Measurements from ENCODE around the gene ARFIP1. TPM values are rescaled to one million over a fixed set of nuclear protein-coding genes. Genes with fewer than 3 reads are reported as not detected.

The ARFIP1 gene
- polyA plus RNA-seq, 3 donors: 11.7 to 28.4 (median 27.2) TPM

GRCh38 chr4:152825336-152825735, 45.6 kb downstream of the ARFIP1 start:
- TF ChIP-seq, protein P1, sequence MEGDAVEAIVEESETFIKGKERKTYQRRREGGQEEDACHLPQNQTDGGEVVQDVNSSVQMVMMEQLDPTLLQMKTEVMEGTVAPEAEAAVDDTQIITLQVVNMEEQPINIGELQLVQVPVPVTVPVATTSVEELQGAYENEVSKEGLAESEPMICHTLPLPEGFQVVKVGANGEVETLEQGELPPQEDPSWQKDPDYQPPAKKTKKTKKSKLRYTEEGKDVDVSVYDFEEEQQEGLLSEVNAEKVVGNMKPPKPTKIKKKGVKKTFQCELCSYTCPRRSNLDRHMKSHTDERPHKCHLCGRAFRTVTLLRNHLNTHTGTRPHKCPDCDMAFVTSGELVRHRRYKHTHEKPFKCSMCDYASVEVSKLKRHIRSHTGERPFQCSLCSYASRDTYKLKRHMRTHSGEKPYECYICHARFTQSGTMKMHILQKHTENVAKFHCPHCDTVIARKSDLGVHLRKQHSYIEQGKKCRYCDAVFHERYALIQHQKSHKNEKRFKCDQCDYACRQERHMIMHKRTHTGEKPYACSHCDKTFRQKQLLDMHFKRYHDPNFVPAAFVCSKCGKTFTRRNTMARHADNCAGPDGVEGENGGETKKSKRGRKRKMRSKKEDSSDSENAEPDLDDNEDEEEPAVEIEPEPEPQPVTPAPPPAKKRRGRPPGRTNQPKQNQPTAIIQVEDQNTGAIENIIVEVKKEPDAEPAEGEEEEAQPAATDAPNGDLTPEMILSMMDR (IDR thresholded peaks at IDR 0.05): no peak
- Mint-ChIP-seq H3K9me3 (peaks cover 10 to 27% (median 18%) of the 10 kb centered on the region in 7 donors), H3K4me3 (no peak overlapping the region), H3K36me3 (peaks cover 14% of the 10 kb centered on the region in 2 donors), H3K4me1 (peaks cover 10% of the 10 kb centered on the region), H3K27ac (no peak overlapping the region), H3K27me3 (ENCODE audit: low read depth in 3 of 3) (peaks cover 0 to 2% (median 0%) of the 10 kb centered on the region in 3 donors)
- no peak for DNase-seq
- no peak overlapping the region for H3K4me3 ChIP-seq (replicated peaks in 1 of 3; ENCODE audit: low read depth in 2 of 3, low read length in 3 of 3)
- peaks cover 5% of the 10 kb centered on the region in 2 donors for H3K4me1 ChIP-seq (ENCODE audit: control insufficient read depth in 1 of 2, insufficient read depth in 2 of 2, low read length in 2 of 2)
- no peaks in the 10 kb centered on the region for H3K27me3 ChIP-seq (ENCODE audit: control insufficient read depth in 2 of 2, insufficient read depth in 2 of 2, low read length in 2 of 2)
- H3K9me3 ChIP-seq (replicated peaks in 1 of 2; ENCODE audit: control insufficient read depth in 1 of 2, insufficient read depth in 1 of 2, low read length in 2 of 2): peaks cover 0 to 5% of the 10 kb centered on the region in 2 donors
- H3K4me2 ChIP-seq (replicated peaks; ENCODE audit: extremely low read depth, low read length, poor library complexity, severe bottlenecking): no peak overlapping the region
- peaks cover 0 to under 1% of the 10 kb centered on the region in 2 donors for H3K36me3 ChIP-seq (replicated peaks in 1 of 2; ENCODE audit: control insufficient read depth in 1 of 2, insufficient read depth in 2 of 2, low read length in 2 of 2)
- H3K79me2 ChIP-seq (ENCODE audit: insufficient read depth, low read length): no peaks in the 10 kb centered on the region
- intact Hi-C loops (cut with micrococcal nuclease): no loop called here
- no peak overlapping the region for H2AFZ ChIP-seq (ENCODE audit: insufficient read depth, low read depth, low read length, poor library complexity, severe bottlenecking)
- no peaks in the 10 kb centered on the region for H4K20me1 ChIP-seq (ENCODE audit: insufficient read depth, low read length)
- H3K9ac ChIP-seq (ENCODE audit: insufficient read depth, low read length, poor library complexity, severe bottlenecking): no peak overlapping the region
- H3K27ac ChIP-seq (ENCODE audit: low read depth in 1 of 2, low read length in 2 of 2): no peak overlapping the region

DNA sequence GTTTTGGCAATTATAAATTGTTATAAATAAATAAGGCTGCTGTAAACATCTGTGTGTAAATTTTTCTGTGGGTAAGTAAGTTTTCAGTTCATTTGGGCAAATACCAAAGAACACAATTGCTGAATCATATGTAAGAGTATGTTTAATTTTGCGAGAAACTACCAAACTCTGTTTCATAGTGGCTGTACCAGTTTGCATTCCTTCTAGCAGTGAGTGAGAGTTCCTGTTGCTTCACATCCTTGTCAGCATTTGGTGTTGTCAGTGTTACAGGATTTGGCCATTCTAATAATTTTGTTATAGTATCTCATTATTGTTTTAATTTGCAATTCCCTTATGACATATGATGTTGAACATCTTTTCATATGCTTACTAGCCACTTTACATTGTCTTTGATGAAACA, 48.4 kb downstream of the ARFIP1 start:
- Mint-ChIP-seq H3K27me3 (ENCODE audit: low read depth in 3 of 3) (no peaks in the 10 kb centered on the region), H3K36me3 (peaks cover 32 to 33% of the 10 kb centered on the region in 2 donors)

More for the DNA sequence above, 48.4 kb downstream of the ARFIP1 start:
- no peaks in the 10 kb centered on the region for H4K20me1 ChIP-seq (ENCODE audit: insufficient read depth, low read length)
- H3K27me3 ChIP-seq (ENCODE audit: control insufficient read depth in 2 of 2, insufficient read depth in 2 of 2, low read length in 2 of 2): no peaks in the 10 kb centered on the region
- H2AFZ ChIP-seq (ENCODE audit: insufficient read depth, low read depth, low read length, poor library complexity, severe bottlenecking): no peak overlapping the region
- Mint-ChIP-seq H3K4me3 (no peak overlapping the region), H3K4me1 (no peaks in the 10 kb centered on the region), H3K9me3 (peaks cover 10 to 20% (median 15%) of the 10 kb centered on the region in 7 donors), H3K27ac (no peak overlapping the region)
- no peak overlapping the region for H3K27ac ChIP-seq (ENCODE audit: low read depth in 1 of 2, low read length in 2 of 2)
- TF ChIP-seq, protein P1 (IDR thresholded peaks at IDR 0.05): no peak
- H3K4me2 ChIP-seq (replicated peaks; ENCODE audit: extremely low read depth, low read length, poor library complexity, severe bottlenecking): no peak overlapping the region
- no peak for DNase-seq
- no peak overlapping the region for H3K9ac ChIP-seq (ENCODE audit: insufficient read depth, low read length, poor library complexity, severe bottlenecking)
- peaks cover 0 to 5% of the 10 kb centered on the region in 2 donors for H3K9me3 ChIP-seq (replicated peaks in 1 of 2; ENCODE audit: control insufficient read depth in 1 of 2, insufficient read depth in 1 of 2, low read length in 2 of 2)
- peaks cover 2 to 29% of the 10 kb centered on the region in 2 donors for H3K36me3 ChIP-seq (replicated peaks in 1 of 2; ENCODE audit: control insufficient read depth in 1 of 2, insufficient read depth in 2 of 2, low read length in 2 of 2)
- H3K4me1 ChIP-seq (ENCODE audit: control insufficient read depth in 1 of 2, insufficient read depth in 2 of 2, low read length in 2 of 2): no peaks in the 10 kb centered on the region
- intact Hi-C loops (cut with micrococcal nuclease): no loop called here
- no CpG with 5 or more reads among the region's 1 CpG for WGBS (ENCODE audit: insufficient coverage)
- H3K4me3 ChIP-seq (replicated peaks in 1 of 3; ENCODE audit: low read depth in 2 of 3, low read length in 3 of 3): no peak overlapping the region
- H3K79me2 ChIP-seq (ENCODE audit: insufficient read depth, low read length): no peaks in the 10 kb centered on the region
